ENCODE data around the gene BOK.

BOK gene

GRCh38 chr2:241599615-241600014 is 41.1 kb downstream of the BOK start:
- no peak for TF ChIP-seq POLR2A (IDR thresholded peaks at IDR 0.05; ENCODE audit: low read depth, low read length)
- TF ChIP-seq POLR2AphosphoS5 (IDR thresholded peaks at IDR 0.05; ENCODE audit: low read depth, low read length), result no peak
- TF ChIP-seq TAF1 (IDR thresholded peaks at IDR 0.05; ENCODE audit: borderline replicate concordance, low read depth, low read length), result no peak
- DNase-seq (ENCODE audit: insufficient read length), result no peak
- FAIRE-seq, result no peak

- DNase-seq (ENCODE audit: insufficient read length) (no peak), FAIRE-seq (no peak)
- TF ChIP-seq TAF1 (IDR thresholded peaks at IDR 0.05; ENCODE audit: borderline replicate concordance, low read depth, low read length), result no peak
- no peak for TF ChIP-seq POLR2A (IDR thresholded peaks at IDR 0.05; ENCODE audit: low read depth, low read length)
- no peak for TF ChIP-seq POLR2AphosphoS5 (IDR thresholded peaks at IDR 0.05; ENCODE audit: low read depth, low read length)
These were observed 43.3 kb downstream of the BOK start for GRCh38 chr2:241601841-241602240.

GRCh38 chr2:241602720-241603119 is 44.2 kb downstream of the BOK start:
- DNase-seq (ENCODE audit: insufficient read length), result no peak
- FAIRE-seq, result no peak
- no peak for TF ChIP-seq POLR2A (IDR thresholded peaks at IDR 0.05; ENCODE audit: low read depth, low read length)
- TF ChIP-seq TAF1 (IDR thresholded peaks at IDR 0.05; ENCODE audit: borderline replicate concordance, low read depth, low read length), result no peak
- no peak for TF ChIP-seq POLR2AphosphoS5 (IDR thresholded peaks at IDR 0.05; ENCODE audit: low read depth, low read length)

DNA sequence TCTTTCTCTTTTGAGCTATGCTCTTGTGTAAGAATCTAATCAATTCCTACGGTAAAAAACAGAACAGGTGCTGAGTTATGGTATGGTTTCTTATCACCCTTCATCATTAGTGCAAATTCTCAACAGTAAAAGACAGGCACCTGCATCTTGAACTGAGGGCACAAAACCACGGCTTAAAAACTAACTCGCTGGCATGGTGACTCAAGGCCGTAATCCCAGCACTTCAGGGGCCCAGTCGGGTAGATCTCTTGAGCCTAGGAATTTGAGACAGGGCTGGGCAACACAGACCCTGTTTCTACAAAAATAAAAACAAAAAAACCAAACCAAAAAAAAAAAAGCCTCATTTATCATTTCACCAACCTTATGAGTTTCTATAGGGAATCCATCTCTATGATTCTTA is 45.1 kb downstream of the BOK start:
- DNase-seq (ENCODE audit: insufficient read length) (no peak), FAIRE-seq (no peak)
- no peak for TF ChIP-seq TAF1 (IDR thresholded peaks at IDR 0.05; ENCODE audit: borderline replicate concordance, low read depth, low read length)
- no peak for TF ChIP-seq POLR2A (IDR thresholded peaks at IDR 0.05; ENCODE audit: low read depth, low read length)
- TF ChIP-seq POLR2AphosphoS5 (IDR thresholded peaks at IDR 0.05; ENCODE audit: low read depth, low read length), result no peak

DNA sequence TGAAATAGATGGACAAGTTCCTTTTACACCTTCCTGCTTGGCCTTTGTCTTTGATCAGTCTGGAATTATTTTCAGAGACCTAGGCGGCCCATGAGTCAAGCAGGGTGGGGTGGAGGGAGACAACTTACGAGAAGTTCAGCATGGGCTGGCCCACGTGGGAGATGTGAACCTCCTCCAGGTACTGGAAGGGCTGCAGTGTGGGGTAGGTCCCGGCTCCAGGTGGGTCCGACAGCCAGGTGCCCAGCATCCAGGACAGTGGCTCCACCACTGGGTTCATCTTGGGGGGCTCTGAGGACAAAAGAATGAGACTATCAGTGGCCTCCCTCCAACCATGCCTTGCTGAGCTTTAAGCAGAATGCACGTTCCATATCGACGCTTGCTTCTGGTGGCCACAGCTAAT is 47.6 kb downstream of the BOK start:
- FAIRE-seq (no peak), DNase-seq (ENCODE audit: insufficient read length) (no peak)
- TF ChIP-seq POLR2AphosphoS5 (IDR thresholded peaks at IDR 0.05; ENCODE audit: low read depth, low read length) (no peak), POLR2A (IDR thresholded peaks at IDR 0.05; ENCODE audit: low read depth, low read length) (no peak), TAF1 (IDR thresholded peaks at IDR 0.05; ENCODE audit: borderline replicate concordance, low read depth, low read length) (no peak)

- FAIRE-seq (no peak), DNase-seq (ENCODE audit: insufficient read length) (no peak)
- no peak for TF ChIP-seq POLR2AphosphoS5 (IDR thresholded peaks at IDR 0.05; ENCODE audit: low read depth, low read length)
- TF ChIP-seq POLR2A (IDR thresholded peaks at IDR 0.05; ENCODE audit: low read depth, low read length), result no peak
- TF ChIP-seq TAF1 (IDR thresholded peaks at IDR 0.05; ENCODE audit: borderline replicate concordance, low read depth, low read length), result no peak
These were observed 48.8 kb downstream of the BOK start for GRCh38 chr2:241607162-241607885.

DNA sequence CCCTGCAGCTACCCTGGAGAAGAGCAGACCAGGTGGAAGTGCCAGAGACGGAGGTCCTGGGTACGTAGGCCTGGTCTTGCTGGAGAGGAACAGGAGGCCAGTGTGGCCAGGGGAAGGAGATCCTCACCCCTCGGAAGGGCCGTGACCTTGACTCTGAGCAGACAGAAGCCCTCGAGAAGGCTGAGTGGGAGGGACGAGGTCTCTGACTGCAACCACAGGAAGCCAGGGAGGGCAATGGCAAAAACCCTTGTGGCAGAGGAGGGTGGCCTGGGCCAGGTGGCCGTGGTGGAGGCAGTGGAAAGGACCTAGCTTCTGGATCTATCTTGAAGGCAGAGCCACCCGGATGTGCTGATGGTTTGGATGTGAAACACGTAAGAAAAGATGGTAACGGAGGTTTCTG is 50.3 kb downstream of the BOK start:
- DNase-seq (ENCODE audit: insufficient read length) (no peak), FAIRE-seq (no peak)
- TF ChIP-seq POLR2A (IDR thresholded peaks at IDR 0.05; ENCODE audit: low read depth, low read length) (no peak), TAF1 (IDR thresholded peaks at IDR 0.05; ENCODE audit: borderline replicate concordance, low read depth, low read length) (no peak), POLR2AphosphoS5 (IDR thresholded peaks at IDR 0.05; ENCODE audit: low read depth, low read length) (no peak)

DNA sequence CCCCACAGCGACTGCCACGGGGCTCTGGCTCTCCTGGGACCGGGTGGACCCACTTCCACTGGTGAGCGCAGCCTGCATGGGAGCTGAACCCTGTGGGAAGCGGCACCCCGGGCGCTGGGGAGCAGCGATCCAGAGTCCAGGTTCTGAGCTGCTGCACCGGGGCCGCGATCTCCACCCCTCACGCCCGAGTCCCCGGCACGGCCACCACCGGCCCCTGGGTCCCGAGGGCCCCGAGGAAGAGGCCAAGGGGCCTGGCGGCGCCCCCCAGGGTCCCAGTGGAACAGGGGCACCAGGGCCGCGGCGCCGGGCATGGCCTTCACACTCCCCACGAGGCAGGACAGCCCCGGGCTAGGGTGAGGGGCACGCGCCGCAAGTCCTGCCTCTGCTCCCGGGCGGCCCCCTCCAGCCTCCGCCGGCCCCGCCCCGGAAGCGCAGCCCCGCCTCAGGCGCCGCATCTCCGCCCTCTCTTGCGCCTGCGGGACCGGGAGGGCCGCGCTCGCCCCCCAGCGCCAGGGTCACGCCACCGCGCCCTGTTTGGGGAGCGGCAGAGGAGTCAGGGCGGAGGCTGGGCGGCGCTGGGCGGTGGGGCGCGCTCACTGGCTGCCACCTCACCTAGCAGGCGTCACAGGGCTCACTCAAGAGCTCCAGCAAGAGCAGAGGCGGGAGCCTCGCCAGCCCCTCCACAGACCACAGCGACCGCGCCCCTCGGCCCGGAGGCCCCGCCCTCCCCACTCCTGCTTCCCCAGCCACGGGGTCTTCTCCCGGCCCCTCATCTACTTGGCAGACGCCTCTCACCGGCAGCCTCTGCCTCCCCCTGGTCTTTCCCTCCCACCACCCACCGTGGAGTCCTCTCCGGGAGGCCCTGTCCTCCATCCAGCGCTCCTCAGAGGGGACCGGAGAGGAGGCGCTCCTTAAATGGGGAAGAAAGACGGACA is 51.6 kb downstream of the BOK start:
- DNase-seq (ENCODE audit: insufficient read length), result peak; percentile 93
- peak; percentile 83 for FAIRE-seq
- TF ChIP-seq POLR2AphosphoS5 (IDR thresholded peaks at IDR 0.05; ENCODE audit: low read depth, low read length) (no peak), TAF1 (IDR thresholded peaks at IDR 0.05; ENCODE audit: borderline replicate concordance, low read depth, low read length) (no peak), POLR2A (IDR thresholded peaks at IDR 0.05; ENCODE audit: low read depth, low read length) (peak; percentile 29; the same call in 1 of the 2 replicates)

- no peak for FAIRE-seq
- no peak for DNase-seq (ENCODE audit: insufficient read length)
- no peak for TF ChIP-seq POLR2AphosphoS5 (IDR thresholded peaks at IDR 0.05; ENCODE audit: low read depth, low read length)
- TF ChIP-seq TAF1 (IDR thresholded peaks at IDR 0.05; ENCODE audit: borderline replicate concordance, low read depth, low read length), result no peak
- TF ChIP-seq POLR2A (IDR thresholded peaks at IDR 0.05; ENCODE audit: low read depth, low read length), result no peak
These were observed 52.5 kb downstream of the BOK start for GRCh38 chr2:241611062-241611461.

DNA sequence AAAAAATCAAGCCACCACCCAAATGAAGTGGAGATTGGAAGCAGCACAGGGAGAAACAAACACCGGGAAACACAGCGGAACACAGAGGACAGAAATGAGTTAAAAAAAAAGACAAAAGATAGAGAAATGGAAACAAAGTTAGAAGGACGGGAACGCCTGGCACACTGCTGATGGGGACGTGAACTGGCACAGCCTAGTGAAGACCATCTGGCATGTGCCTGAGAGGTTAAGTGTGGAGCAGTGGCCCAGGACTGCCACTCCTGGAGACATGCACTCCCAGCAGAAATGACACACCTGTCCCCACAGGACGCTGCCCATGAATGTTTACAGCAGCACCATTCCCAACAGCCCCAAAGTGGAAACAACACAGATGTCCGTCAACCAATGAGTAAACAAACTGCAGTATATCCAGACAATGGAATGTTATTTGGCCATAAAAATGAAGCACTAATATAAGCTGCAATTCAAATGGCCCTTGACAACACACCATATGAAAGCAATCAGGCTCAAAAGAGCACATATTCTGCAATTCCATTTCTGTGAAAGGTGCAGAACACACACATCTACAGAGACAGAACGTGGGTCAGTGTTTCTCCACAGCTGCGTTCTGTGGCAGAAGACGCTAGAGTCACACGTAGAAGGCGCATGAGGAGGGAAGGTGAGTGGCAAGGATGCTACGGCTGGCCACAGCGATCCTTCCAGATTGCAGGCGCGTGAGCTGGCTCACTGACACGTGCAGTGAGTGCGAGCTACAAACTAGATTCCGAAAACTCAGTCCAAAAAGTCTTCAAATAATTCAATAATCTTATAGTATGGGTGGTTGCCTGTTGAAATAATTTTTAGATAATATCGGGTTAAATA is 53.8 kb downstream of the BOK start:
- no peak for FAIRE-seq
- DNase-seq (ENCODE audit: insufficient read length), result no peak
- no peak for TF ChIP-seq POLR2AphosphoS5 (IDR thresholded peaks at IDR 0.05; ENCODE audit: low read depth, low read length)
- TF ChIP-seq POLR2A (IDR thresholded peaks at IDR 0.05; ENCODE audit: low read depth, low read length), result no peak
- no peak for TF ChIP-seq TAF1 (IDR thresholded peaks at IDR 0.05; ENCODE audit: borderline replicate concordance, low read depth, low read length)

Data from GM12892 (cell line).